CD1c-positive myeloid dendritic cell (primary cell): ENCODE measurements around the gene STAMBP.
"Not testable (repeated sequence)": the region's sequence is repeated elsewhere in the genome, so short reads cannot be mapped to it uniquely, and the experiment has no call there.

ENCODE experiments used
- DNase-seq: peaks from one replicate; pipeline ENCODE4 v3.0.0-alpha.2; 2016; ENCODE audit errors: extremely low spot score

Gene STAMBP

DNA sequence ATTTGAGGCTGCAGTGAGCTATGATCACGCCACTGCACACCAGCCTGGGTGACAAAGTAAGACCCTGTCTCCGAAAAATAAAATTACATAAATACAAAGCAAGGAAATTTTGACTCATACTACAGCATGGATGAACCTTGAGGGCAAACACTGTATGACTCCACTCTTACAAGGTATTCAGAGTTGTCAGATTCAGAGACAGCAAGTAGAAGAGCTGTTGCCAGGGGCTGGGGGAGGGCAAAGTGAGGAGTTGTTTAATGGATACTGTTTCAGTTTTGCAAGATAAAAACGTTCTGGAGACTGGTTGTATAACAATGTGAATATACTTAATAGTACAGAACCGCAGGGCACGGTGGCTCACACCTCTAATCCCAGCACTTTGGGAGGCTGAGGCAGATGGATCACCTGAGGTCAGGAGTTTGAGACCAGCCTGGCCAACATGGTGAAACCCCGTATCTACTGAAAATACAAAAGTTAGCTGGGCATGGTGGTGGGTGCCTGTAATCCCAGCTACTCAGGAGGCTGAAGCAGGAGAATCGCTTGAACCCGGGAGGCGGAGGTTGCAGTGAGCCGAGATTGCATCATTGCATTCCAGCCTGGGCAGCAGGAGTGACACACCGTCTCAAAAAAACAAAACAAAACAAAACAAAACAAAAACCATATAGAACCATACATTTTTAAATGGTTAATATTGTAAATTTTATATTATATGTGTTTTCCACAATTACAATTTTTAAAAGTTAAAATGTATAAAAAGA, 59.0 kb downstream of the STAMBP start:
- DNase-seq: not testable (repeated sequence)

DNA sequence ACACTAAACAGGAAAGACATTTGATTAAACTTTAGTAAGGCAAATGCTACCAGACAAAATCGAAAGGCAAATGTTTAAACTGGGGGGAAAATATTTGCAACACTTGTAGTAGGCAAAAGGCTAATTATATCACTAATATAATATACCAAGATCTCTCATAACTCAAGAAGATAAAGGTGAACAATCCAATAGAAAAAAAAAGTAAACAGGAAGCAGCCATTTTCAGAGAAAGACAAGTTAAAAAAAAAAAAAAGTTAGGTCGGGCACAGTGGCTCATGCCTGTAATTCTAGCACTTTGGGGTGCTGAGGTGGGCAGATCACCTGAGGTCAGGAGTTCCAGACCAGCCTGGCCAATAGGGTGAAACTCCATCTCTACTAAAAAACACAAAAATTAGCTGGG, 59.6 kb downstream of the STAMBP start:
- DNase-seq: no peak

DNA sequence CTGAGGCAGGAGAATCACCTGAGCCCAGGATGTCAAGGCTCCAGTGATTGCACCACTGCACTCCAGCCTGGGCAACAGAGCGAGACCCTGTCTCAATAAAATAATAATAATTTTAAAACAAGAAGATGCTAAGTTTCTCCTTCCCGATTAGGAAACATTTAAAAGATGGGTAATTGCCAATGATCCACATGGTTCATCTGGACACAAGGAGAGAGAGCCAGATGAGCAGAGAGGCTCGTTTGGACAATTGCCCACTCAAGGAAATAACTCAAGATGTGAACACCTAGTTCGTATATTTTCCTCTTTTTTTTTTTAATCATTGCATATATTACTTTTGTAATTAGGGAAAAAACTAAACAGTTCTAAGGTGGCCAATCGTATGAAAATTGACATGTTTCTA, 60.4 kb downstream of the STAMBP start:
- no peak for DNase-seq

DNA sequence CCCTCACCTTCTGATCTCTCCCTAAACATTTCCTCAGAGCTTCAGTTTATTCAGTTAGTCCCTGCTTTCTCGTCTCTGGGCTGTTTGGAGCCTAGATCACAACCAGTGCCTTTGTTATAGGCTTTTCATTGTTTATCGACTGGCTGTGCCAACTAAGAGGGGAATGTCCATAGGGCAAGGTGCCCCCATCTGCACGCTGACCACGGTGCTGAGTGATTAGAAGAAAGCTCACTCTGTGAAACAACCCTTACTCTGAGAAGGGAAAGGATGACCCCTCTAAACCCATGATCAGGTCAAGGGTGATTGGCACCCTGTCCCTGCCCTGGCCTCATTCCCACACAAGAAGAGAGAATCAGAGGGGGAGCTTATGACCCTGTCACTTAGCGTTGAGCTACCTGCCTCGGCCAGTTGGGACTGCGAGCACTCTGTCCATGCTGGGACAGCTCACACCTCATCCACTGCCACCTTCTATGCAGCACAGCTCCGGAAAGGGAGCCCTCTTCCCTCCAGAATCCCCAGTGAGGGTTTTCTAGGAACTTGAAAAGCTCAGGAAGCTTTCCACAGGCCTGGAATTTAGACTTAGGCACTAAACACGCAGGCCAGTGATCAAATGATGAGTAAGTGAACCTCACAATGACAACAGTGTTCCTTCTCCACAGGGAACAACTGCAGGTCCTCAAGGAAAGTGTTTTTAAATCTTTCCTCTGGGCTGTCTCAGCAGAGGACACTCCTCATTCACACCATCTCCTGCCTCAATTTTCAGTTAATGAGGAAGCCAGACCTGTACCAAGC, 61.7 kb downstream of the STAMBP start:
- DNase-seq: no peak

DNA sequence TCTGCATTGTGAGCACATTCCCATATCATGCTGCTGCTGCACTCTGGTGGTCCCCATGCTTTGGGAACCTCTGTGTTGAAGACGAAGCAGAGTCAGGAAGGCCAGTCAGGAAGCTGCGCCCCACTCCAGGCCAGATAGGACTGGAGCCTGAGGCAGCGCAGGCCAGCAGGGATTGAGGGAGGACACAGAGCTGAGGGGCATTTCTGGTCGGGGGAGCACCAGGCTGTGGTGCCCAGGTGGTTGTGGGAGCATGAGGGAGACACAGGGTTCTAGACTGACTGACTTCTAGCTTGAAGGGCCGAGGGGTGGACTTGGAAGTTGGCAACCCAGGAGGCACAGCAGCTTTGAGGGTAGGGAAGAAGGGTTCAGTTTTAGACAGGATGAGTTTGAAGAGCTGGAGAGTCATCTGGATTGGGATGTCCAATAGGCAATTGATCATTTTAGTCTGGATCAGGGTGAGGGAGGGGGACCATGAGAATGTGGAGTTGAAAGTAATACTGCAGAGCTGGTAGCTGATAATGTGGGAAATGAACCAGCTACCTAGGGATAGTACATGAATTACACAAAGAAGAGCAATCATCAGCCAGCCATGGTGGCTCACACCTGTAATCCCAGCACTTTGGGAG, 62.6 kb downstream of the STAMBP start:
- DNase-seq: no peak

DNA sequence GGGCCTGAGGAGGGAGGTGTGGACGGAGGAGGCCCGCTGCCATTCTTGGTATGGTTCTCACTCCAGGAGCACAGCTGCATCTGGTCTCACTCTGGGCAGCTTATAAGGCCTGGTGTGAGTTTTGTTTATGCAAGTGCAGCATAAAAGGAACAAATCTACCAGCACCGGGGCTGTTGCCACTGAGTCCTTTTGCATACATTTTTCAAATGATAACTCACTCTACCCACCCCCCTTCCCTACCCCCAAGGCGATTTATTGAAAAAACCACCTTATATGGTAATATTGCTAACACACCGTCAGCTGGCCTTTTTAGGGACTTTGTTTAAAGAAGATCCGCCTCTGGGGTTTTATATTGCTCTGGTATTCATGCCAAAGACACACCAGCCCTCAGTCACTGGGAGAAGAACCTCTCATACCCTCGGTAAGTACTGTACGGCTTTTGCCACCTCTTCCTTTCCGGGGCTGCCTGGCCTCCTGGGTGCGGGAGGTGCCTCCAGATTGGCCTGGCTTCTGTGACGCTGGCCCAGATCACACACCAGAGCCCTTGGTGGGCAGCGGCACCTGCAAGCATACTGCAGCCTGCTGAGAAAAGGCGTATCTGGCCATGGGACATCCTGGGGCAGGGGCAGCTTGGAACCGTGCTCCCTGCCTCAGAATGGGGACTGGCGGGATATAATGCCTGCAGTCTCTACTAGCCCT, 64.0 kb downstream of the STAMBP start, which contains the start of gene ACTG2:
TSS of gene ACTG2 (plus strand) at position 378 of the 699 bp plus-strand sequence. CDS start 8,304 bp downstream, outside the sequence.
- DNase-seq: no peak

DNA sequence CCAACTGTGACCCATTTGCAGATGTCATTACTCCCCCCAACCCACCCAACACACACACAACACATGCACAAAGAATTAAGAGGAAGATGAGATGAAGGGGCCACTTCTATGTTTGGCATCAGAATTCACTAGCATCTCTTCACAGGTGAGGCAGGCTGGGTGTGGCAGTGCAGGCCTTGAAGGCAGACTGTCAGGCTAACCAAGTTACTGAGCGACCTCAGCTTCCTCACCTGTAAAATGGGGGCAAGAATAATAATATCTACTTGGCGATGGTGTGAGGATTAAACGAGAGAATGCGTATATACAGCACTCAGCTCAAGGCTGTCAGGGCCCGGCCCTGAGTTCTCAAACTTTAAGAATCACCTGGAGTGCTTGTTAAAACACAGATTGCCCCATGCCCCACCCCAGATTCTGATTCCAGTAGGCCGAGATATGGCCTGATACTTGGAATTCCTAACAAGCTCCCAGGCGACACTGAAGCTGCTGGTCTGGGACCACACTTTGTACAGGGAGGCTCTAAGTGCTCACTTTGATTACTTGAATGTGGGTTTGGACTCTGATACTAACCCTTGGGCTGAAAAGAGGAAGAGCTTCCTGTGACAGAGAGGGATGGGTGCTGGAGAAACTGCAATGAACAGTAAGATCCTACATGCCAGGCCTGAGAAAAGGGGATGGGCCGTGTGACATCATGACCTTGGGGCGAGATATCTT, 65.2 kb downstream of the STAMBP start:
- DNase-seq: no peak

DNA sequence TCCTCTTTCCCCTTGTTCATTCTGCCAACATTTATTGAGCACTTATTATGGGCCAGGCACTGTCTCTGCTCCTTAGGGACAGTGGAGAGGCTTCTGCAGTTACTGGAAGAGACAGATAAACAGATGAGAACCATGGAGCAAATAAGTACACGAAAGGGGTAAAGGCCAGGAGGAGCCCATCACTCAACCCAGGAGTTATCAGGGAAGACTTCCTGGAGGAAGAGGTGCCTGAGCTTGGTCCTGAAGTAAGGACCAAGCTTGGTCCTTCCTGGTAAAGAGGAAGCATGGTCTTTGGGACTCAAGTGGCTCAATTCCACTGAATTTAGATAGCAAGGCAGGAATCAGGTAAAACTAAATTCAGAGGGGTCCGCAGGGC, 65.7 kb downstream of the STAMBP start:
- DNase-seq: no peak

DNA sequence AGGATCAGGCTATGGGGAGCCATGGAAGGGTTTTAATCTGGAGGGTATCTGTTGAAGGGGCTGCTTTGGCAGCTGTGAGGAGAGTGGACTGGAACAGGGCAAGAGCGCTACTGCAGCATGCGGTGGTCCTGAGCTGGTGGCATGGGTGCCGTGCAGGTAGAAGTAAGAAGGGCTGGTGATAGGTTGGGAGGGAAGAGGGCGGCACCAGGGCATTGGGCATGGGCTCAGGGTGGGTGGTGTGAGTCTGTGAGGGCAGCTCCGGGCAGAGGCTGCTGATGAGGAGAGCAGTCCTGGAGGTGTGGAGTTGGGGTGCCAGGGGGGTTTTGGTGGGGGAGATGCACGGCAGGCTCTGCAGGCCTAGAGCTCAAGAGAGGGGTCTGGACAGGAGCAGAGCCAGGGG, 66.1 kb downstream of the STAMBP start:
- no peak for DNase-seq

DNA sequence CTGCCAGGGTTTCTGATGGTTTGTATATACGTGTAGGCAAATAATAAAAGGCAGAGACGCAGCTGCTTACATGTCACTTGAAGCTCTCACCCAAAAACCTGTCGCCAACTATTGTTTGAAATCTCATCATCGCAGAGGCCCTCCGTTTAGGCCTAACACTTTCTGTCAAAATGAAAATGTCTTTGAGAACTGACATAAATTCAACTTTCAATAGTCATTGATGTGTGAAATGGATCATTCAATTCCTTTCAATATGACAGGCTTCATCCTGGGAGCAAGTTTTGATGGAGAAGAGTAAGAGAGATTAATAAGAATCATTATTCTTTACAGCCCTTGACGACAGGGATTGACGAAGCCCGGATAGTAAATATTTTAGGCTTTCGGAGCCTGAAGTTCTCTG, 66.7 kb downstream of the STAMBP start:
- no peak for DNase-seq

DNA sequence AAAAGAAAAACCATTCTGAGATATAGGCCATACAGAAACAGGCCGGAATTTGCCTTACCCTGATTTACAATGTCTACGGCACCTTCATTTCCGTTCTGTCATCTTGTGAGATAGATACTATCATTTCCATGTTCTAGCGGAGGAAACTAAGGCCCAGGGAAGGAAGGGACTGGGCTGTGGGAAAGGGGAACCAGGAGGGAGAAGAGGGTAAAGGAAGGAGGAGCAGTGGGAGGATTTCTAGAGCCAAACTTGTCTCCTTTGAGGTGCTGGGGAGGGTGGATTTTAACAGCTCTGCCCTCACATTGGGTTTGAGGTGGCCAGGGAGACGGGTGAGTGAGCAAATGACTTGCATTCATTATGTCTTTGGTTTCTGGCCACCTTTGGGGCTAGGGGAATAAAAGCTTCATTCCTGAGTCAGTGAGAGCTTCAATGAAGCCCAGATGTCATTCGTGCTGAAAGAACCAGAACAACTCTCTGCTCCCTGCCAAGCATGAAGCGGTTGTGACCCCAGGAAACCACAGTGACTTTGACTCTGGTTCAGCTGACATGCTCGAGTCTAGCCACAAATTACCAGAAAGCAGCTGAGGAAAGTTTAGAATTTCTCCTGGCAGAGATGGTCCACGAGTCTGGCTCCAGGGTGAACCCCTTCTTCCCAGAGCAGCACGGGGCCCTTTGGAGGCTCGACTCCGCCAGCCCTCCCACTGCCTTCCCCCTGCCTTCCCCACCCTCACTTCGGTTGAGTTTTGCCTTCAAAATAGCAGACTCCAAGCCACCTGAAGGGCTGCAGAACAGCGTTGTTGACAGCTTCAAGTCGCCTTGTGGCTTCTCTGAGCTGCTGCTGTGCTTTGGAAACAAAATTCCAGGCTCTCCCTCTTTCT, 67.8 kb downstream of the STAMBP start:
- DNase-seq: peak; percentile 28

DNA sequence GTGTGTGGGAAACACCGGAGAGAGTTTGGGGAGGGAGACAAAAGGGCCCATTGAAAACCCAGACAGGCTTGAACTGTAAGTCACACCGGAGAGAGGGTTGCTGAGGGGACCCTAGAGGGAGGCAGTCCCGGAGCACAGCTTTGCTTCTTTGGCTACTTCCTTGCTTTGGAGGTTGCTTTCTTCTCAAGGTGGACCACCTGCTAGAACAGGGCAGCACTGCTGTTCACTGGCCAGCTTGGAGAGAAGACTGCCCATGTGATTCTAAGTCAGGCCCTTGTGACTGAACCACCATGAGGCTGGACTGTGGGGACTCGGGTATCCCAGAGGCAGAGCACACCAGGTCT, 68.5 kb downstream of the STAMBP start:
- DNase-seq: no peak

DNA sequence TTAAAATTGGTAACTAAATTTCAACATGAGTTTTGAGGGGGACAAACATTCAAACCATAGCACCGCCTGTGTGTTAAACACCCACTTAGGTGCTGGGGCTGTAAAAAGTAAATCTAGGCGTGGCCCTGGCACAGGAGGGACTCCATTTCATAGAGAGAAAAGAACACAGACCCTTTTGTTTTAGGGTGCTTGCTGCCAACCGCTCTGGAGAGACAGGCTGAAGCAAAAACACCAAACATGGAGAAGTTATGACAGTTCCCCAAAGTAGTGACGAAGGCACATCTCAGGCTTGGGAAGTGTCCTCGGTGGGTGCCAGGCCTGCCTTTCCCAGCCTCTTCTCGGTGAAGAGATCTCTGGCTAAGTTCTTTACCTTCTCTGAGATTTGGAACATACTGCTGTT, 69.2 kb downstream of the STAMBP start:
- DNase-seq: no peak

DNA sequence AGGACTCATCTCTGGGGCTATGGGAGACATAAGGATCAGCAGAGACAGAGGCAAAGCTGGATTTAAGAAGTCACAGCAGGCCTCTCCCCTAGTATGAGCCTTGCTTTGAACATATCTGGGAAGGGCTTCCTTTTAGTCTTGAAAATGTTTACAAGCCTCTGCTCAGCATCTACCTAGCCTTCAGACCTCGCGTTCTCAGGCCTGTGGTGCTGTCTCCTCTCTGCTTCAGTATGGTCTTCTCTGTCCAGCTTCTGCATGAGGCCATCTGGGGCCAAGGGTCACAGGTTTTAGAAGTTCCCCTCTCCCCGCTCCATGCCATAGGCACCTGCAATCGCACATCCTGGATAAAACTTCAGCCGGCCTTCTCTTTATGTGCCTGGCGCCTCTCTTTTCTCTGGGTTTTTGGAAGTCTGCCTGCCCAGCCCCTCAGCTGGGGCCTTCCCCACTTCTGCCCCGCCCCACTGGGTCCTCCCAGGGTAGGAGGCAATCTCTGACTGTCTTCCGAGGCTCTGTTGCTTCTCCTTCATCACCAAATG, 71.1 kb downstream of the STAMBP start:
- DNase-seq: no peak

DNA sequence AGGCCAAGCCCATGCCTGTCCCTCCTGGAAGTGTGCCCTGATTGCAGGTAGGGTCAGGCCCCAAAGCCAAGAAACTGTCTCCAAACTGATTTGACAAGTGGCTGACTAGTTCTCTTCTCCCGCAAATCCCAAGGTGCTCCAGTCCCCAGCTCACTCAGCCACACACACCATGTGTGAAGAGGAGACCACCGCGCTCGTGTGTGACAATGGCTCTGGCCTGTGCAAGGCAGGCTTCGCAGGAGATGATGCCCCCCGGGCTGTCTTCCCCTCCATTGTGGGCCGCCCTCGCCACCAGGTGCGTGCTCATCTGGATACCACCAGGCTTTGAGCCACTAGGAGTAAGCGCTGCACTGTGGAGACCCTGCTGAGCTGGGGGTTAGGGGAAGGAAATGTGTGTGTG, 72.4 kb downstream of the STAMBP start:
- no peak for DNase-seq

DNA sequence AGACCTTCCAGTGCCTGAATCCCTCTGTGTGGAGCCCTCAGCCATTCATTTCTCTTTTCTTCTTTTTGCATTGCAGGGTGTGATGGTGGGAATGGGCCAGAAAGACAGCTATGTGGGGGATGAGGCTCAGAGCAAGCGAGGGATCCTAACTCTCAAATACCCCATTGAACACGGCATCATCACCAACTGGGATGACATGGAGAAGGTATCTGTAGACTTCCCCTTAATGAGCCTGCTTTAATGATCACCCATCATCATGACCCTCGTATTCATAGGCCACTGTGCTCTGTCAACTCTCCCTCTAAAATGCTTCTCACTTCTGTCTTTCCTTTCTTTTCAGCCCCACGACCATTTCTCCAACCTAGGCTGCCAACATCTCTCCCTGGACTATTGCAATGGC, 73.5 kb downstream of the STAMBP start:
- no peak for DNase-seq

DNA sequence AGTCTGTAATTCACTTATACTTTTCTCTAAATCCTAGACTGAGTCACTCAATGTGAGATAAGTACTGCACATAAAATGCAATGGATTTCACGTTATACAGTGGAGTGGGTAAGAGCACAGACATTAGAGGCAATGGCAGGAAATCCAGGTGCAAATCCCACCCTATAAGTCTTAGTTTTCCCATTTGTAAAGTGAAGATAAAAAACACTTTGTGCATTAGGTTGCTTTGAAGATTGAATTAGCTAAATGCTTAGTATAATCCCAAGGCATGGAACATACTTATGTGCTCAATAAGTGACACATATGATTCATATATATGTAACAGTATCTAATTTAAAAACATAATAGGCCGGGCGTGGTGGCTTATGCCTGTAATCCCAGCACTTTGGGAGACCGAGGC, 74.6 kb downstream of the STAMBP start:
- no peak for DNase-seq

DNA sequence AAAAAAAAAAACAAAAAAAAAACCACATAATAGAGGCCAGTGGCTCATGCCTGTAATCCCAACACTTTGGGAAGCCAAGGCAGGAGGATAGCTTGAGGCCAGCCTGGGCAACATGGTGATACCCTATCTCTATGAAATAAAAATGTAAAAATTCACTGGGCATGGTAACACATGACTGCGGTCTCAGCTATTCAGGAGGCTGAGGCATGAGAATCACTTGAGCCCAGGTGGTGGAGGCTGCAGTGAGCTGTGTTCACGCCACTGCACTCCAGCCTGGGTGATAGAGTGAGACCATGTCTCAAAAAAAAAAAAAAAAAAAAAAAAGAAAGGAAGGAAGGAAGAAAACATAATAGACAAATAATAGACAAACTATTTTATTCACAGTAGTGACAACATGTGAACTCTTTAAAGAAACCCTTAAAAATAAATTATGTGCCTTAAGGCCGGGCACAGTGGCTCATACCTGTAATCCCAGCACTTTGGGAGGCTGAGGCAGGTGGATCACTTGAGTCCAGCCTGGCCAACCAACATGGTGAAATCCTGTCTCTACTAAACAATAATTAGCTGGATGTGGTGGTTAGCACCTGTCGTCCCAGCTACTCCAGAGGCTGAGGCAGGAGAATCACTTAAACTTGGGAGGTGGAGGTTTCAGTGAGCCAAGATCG, 75.3 kb downstream of the STAMBP start:
- not testable (repeated sequence) for DNase-seq

DNA sequence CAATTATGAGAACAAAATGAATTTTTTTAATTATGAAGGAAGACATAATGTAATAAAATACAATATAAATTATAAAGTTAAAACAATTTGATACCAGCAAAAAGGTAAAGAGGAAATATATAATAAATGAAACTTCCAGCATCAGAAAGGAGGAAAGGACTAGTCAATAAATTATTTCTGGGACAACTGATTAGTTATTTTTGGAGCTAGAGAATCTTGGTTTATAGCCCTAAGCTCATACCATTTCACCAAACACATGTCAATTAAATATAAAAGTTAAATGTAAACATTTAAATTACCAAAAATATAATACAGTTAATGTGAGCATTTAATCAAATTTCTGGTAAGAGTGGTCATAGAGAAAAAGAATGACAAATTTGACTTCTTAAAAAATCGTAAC, 76.2 kb downstream of the STAMBP start:
- DNase-seq: no peak
